HepG2 (cell line): ENCODE results near the gene CTF1. TPM values are rescaled to one million over a fixed set of nuclear protein-coding genes. Genes with fewer than 3 reads are reported as not detected.

Experiments used
- GABPB1 ChIP-seq: IDR thresholded peaks from 2 replicates; pipeline ENCODE4 v1.6.1; 2016; ENCODE audit warnings: mild to moderate bottlenecking, missing genetic modification reagents, moderate library complexity, missing compliant biosample characterization
- HDAC6 ChIP-seq: fragments of 200-600 bp; sonication (generic); IDR thresholded peaks from 2 replicates; pipeline ENCODE4 v1.7.0; 2017; ENCODE audit warnings: mild to moderate bottlenecking, antibody characterized with exemption, low read length, low read depth
- HMG20A ChIP-seq: IDR thresholded peaks from 2 replicates; pipeline ENCODE4 v1.6.1; 2016; ENCODE audit warnings: borderline replicate concordance
- HOXA3 ChIP-seq: sonication (generic); formaldehyde crosslinking; IDR thresholded peaks from 2 replicates; pipeline ENCODE4 v1.5.0; 2020; ENCODE audit warnings: missing genetic modification reagents
- JUN ChIP-seq: sonication (generic); formaldehyde crosslinking; IDR thresholded peaks from 2 replicates; pipeline ENCODE4 v1.4.0; 2020; ENCODE audit warnings: mild to moderate bottlenecking, missing genetic modification reagents
- KDM5B ChIP-seq: sonication (generic); formaldehyde crosslinking; IDR thresholded peaks from 2 replicates; pipeline ENCODE4 v1.4.0; 2020; ENCODE audit warnings: missing genetic modification reagents, mild to moderate bottlenecking, borderline replicate concordance
- NRL ChIP-seq: sonication (generic); formaldehyde crosslinking; IDR thresholded peaks from 2 replicates; pipeline ENCODE4 v1.5.0; 2020; ENCODE audit warnings: missing genetic modification reagents, mild to moderate bottlenecking, moderate library complexity, borderline replicate concordance
- RFXAP ChIP-seq: sonication (generic); formaldehyde crosslinking; IDR thresholded peaks from 2 replicates; pipeline ENCODE4 v1.4.0; 2020; ENCODE audit warnings: missing genetic modification reagents, borderline replicate concordance
- SPEN ChIP-seq: sonication (generic); formaldehyde crosslinking; IDR thresholded peaks from 2 replicates; pipeline ENCODE4 v1.5.1; 2020; ENCODE audit warnings: low read depth, mild to moderate bottlenecking, missing genetic modification reagents
- ZBTB38 ChIP-seq: sonication (generic); formaldehyde crosslinking; IDR thresholded peaks from 2 replicates; pipeline ENCODE4 v1.5.1; 2020; ENCODE audit warnings: mild to moderate bottlenecking, missing genetic modification reagents
- ZFP36L1 ChIP-seq: sonication (generic); formaldehyde crosslinking; IDR thresholded peaks from 2 replicates; pipeline ENCODE4 v1.8.0; 2022; ENCODE audit warnings: mild to moderate bottlenecking, missing genetic modification reagents, moderate library complexity
- ZNF12 ChIP-seq: sonication (generic); formaldehyde crosslinking; IDR thresholded peaks from 2 replicates; pipeline ENCODE4 v1.5.0; 2020; ENCODE audit warnings: missing genetic modification reagents
- ZNF143 ChIP-seq: sonication (generic); formaldehyde crosslinking; IDR thresholded peaks from 2 replicates; pipeline ENCODE4 v1.4.0; 2020; ENCODE audit warnings: missing genetic modification reagents
- ZNF292 ChIP-seq: sonication (generic); formaldehyde crosslinking; IDR thresholded peaks from 2 replicates; pipeline ENCODE4 v1.8.1; 2022; ENCODE audit warnings: mild to moderate bottlenecking, low read depth, missing genetic modification reagents, borderline replicate concordance
- ZNF670 ChIP-seq: sonication (generic); formaldehyde crosslinking; IDR thresholded peaks from 2 replicates; pipeline ENCODE4 v1.8.0; 2022; ENCODE audit warnings: mild to moderate bottlenecking, missing genetic modification reagents, borderline replicate concordance
- ZNF782 ChIP-seq: sonication (generic); formaldehyde crosslinking; IDR thresholded peaks from 2 replicates; pipeline ENCODE4 v1.4.0; 2020; ENCODE audit warnings: missing genetic modification reagents, mild to moderate bottlenecking, borderline replicate concordance
- ZNF891 ChIP-seq: sonication (generic); formaldehyde crosslinking; IDR thresholded peaks from 2 replicates; pipeline ENCODE4 v1.5.0; 2020; ENCODE audit warnings: mild to moderate bottlenecking, missing genetic modification reagents
- polyA plus RNA-seq, 8 experiments: library from polyadenylated mRNA; depleted of rRNA in 3 of 8; stranded (reverse) in 7 of 8; unstranded in 1 of 8; fragments of >200 nt; fragmentation: Illumina TruSeq in 4 of 8; extraction: Trizol in 4 of 8; gene quantifications; 2 replicates each; pipeline versions ENCODE4 v1.2.1 to v1.2.3, GENCODE V29; 2011 to 2016; ENCODE audit warnings: low read depth in 4 of 8, missing spikeins in 1 of 8, mixed read lengths in 1 of 8; ENCODE audit not compliant: insufficient read depth in 1 of 8
- total RNA-seq, 5 experiments: library from RNA; depleted of rRNA; stranded (reverse); fragments of >200 nt; fragmentation: Illumina TruSeq; extraction: Trizol; gene quantifications; 2 replicates each; pipeline ENCODE4 v1.2.3, GENCODE V29; 2016; ENCODE audit warnings: low read depth in 1 of 5
- TF ChIP-seq, protein P1 (sequence below): sonication (generic); formaldehyde crosslinking; IDR thresholded peaks from 2 replicates; pipeline ENCODE4 v1.9.0; 2021; ENCODE audit warnings: missing genetic modification reagents, mild to moderate bottlenecking, borderline replicate concordance
- TF ChIP-seq, protein P2 (sequence below): sonication (generic); formaldehyde crosslinking; IDR thresholded peaks from 2 replicates; pipeline ENCODE4 v1.5.1; 2020; ENCODE audit warnings: mild to moderate bottlenecking, moderate library complexity, missing genetic modification reagents
- TF ChIP-seq, protein P3 (sequence below): sonication (generic); formaldehyde crosslinking; IDR thresholded peaks from 2 replicates; pipeline ENCODE4 v1.4.0; 2020; ENCODE audit warnings: missing genetic modification reagents, borderline replicate concordance
- TF ChIP-seq, protein P4 (sequence below): sonication (generic); formaldehyde crosslinking; IDR thresholded peaks from 2 replicates; pipeline ENCODE4 v1.4.0; 2020; ENCODE audit warnings: low read depth, mild to moderate bottlenecking, missing genetic modification reagents

The CTF1 gene
- total and polyA plus RNA-seq, 2 of the 13 experiments (the other 11 are each of a cell fraction or from before 2014, with no cell fraction given): 0.13 to 1.8 TPM

DNA sequence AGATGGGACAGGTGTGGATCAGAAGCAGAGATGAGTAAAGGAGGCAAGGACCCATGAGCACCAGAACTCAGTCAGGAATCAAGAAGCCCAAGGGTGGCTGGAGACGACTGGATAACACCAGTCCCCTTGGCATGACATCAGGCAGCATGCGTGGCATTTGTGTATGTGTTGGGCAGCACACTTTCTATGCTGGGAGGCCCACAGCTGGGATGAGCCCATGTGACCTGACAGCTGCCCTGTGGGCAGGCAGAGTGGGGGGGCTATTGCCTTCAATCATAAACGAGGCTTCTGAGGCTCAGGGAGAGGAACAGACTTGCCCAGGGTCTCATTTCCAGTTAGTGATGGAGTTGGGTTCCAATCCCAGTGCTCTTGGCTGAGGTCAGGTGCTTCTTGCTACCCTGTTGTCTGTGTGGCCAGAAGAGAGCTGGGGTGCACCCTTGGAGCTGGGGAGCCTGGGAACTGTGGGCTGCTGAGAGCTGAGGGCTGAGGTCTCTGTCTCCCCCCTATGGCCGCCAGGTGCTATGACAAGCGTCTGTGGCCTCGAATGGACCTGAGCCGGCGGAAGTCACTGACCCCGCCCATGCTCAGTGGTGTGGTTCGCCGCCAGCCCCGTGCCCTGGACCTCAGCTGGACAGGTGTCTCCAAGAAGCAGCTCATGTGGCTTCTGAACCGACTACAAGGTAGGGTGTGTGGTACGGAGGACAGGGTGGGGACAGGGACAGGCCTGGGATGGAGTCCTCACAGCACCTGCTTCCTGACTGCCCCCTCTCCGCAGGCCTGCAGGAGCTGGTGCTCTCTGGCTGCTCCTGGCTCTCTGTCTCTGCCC is 45.4 kb downstream of the CTF1 start (continued):
- 0 out of 2 replicates have a peak, but pooled peaks have one; percentile 23 for TF ChIP-seq ZNF292
- no peak for TF ChIP-seq HDAC6
- peak; percentile 76 for TF ChIP-seq ZNF143 (CRISPR knock-in tag)
- peak; percentile 54; the same call in 1 of the 2 replicates for TF ChIP-seq KDM5B (CRISPR knock-in tag)
- peak; percentile 54; the same call in 1 of the 2 replicates for TF ChIP-seq SPEN (CRISPR knock-in tag)
- TF ChIP-seq HMG20A (CRISPR knock-in tag): no peak
- 0 out of 2 replicates have a peak, but pooled peaks have one; percentile 23 for TF ChIP-seq ZNF12 (CRISPR knock-in tag)
- TF ChIP-seq, protein P1, sequence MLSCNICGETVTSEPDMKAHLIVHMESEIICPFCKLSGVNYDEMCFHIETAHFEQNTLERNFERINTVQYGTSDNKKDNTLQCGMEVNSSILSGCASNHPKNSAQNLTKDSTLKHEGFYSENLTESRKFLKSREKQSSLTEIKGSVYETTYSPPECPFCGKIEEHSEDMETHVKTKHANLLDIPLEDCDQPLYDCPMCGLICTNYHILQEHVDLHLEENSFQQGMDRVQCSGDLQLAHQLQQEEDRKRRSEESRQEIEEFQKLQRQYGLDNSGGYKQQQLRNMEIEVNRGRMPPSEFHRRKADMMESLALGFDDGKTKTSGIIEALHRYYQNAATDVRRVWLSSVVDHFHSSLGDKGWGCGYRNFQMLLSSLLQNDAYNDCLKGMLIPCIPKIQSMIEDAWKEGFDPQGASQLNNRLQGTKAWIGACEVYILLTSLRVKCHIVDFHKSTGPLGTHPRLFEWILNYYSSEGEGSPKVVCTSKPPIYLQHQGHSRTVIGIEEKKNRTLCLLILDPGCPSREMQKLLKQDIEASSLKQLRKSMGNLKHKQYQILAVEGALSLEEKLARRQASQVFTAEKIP: no peak
- TF ChIP-seq ZFP36L1 (CRISPR knock-in tag): no peak
- TF ChIP-seq, protein P2, sequence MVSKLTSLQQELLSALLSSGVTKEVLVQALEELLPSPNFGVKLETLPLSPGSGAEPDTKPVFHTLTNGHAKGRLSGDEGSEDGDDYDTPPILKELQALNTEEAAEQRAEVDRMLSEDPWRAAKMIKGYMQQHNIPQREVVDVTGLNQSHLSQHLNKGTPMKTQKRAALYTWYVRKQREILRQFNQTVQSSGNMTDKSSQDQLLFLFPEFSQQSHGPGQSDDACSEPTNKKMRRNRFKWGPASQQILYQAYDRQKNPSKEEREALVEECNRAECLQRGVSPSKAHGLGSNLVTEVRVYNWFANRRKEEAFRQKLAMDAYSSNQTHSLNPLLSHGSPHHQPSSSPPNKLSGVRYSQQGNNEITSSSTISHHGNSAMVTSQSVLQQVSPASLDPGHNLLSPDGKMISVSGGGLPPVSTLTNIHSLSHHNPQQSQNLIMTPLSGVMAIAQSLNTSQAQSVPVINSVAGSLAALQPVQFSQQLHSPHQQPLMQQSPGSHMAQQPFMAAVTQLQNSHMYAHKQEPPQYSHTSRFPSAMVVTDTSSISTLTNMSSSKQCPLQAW (CRISPR knock-in tag): peak; percentile 86; the same call in 1 of the 2 replicates
- TF ChIP-seq ZNF782 (CRISPR knock-in tag): peak; percentile 71; the same call in 1 of the 2 replicates
- peak; percentile 75 for TF ChIP-seq HOXA3 (CRISPR knock-in tag)
- TF ChIP-seq ZBTB38: peak; percentile 67; the same call in 1 of the 2 replicates
- peak; percentile 48; the same call in 1 of the 2 replicates for TF ChIP-seq JUN (CRISPR knock-in tag)
- TF ChIP-seq, protein P3, sequence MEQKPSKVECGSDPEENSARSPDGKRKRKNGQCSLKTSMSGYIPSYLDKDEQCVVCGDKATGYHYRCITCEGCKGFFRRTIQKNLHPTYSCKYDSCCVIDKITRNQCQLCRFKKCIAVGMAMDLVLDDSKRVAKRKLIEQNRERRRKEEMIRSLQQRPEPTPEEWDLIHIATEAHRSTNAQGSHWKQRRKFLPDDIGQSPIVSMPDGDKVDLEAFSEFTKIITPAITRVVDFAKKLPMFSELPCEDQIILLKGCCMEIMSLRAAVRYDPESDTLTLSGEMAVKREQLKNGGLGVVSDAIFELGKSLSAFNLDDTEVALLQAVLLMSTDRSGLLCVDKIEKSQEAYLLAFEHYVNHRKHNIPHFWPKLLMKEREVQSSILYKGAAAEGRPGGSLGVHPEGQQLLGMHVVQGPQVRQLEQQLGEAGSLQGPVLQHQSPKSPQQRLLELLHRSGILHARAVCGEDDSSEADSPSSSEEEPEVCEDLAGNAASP: peak; percentile 33; the same call in 1 of the 2 replicates
- peak; percentile 85 for TF ChIP-seq NRL (CRISPR knock-in tag)
- peak; percentile 20 for TF ChIP-seq ZNF891
- peak; percentile 88 for TF ChIP-seq GABPB1 (CRISPR knock-in tag)
- TF ChIP-seq, protein P4, sequence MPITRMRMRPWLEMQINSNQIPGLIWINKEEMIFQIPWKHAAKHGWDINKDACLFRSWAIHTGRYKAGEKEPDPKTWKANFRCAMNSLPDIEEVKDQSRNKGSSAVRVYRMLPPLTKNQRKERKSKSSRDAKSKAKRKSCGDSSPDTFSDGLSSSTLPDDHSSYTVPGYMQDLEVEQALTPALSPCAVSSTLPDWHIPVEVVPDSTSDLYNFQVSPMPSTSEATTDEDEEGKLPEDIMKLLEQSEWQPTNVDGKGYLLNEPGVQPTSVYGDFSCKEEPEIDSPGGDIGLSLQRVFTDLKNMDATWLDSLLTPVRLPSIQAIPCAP (CRISPR knock-in tag): no peak
- peak; percentile 10; the same call in 1 of the 2 replicates for TF ChIP-seq RFXAP
- 0 out of 2 replicates have a peak, but pooled peaks have one; percentile 32 for TF ChIP-seq ZNF670
